Stimulated activated CD4-positive, alpha-beta T cell treated with anti-CD3 and anti-CD28 coated beads, TNF-alpha, amount 100 ng/mL, for 24 hours (primary cell): Measurements from ENCODE around the gene NUCB1.
"Not testable (repeated sequence)": the region's sequence is repeated elsewhere in the genome, so short reads cannot be mapped to it uniquely, and the experiment has no call there.

Experiments
- DNase-seq, 3 experiments: peaks; one replicate each; pipeline ENCODE4 v3.0.0-alpha.2; 2020; ENCODE audit warnings: low read depth in 3 of 3

NUCB1 gene

DNA sequence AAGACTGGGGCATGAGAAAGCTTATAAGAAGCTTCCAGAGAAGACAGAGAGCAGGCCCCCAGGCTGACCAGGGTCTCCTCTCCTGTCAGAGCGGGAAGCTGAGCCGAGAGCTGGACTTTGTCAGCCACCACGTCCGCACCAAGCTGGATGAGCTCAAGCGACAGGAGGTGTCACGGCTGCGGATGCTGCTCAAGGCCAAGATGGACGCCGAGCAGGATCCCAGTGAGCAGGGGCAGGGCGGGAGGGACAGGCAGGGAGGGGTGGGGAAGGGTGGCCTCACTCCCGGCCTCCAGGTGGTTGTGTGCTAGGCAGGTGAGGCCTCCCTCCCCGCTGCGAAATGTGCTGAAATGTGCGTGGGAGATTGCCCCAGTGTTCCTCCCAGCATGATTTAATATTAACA is 5.6 kb downstream of the NUCB1 start:
- DNase-seq, result no peak

GRCh38 chr19:48906324-48906723 is 6.2 kb downstream of the NUCB1 start:
- DNase-seq, result no peak

GRCh38 chr19:48907671-48908070 is 7.6 kb downstream of the NUCB1 start:
- DNase-seq, result no peak

GRCh38 chr19:48909424-48910077 is 9.4 kb downstream of the NUCB1 start:
- not testable (repeated sequence) for DNase-seq

DNA sequence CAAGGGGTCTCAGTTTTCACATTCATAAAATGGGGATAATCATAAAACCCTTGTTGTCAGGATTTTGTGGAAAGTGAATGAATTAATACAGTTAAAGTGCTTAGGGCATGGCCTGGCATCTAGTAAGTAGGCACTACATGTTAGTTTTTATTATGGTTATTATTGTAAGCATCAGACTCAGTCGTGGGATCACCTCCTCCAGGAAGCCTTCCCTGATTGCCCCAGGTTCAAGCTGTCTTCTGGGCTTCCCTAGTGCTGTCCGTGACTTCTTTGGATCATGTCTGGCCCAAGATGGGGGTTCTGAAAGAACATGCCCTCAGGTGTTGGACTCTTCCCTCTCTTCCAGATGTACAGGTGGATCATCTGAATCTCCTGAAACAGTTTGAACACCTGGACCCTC is 10.7 kb downstream of the NUCB1 start:
- DNase-seq, result no peak

- no peak for DNase-seq
Observed at GRCh38 chr19:48913114-48913889, 13.2 kb downstream of the NUCB1 start.

GRCh38 chr19:48914181-48914580 is 14.1 kb downstream of the NUCB1 start:
- no peak for DNase-seq

DNA sequence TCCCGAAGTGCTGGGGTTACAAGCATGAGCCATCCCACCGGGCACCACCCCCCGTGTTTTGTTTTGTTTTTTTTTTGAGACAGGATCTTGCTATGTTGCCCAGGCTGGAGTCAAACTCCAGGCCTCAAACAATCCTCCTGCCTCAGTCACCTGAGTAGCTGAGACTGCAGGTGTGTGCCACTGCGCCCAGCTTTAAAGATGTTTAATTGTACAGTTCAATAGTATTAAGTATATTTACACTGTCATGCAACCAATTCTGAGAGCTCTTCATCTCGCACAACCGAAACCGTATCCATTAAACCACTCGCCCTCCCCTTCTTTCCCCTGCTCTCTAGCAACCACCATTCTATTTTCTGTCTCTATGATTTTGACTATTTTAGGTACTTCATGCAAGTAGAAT is 15.6 kb downstream of the NUCB1 start:
- DNase-seq, result no peak

DNA sequence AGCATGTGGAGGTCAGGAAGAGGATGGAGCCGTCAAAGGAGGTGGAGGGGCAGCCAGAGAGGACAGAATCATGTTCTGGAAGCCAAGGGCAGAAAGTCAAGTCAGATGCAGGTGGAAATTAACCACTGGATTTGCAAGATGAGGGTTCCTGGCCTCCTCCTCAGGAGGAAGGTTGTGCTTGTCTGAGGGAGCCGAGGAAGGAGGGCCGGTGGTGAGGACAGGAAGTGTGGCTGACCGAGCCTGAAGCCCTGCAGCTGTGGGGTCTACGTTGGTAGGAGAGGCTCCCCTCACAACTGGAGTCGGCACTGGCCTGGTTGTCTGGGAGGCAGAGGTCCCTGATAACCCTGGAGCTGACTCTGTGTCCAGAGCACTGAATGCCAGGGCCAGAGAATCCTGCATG is 18.0 kb downstream of the NUCB1 start:
- no peak for DNase-seq

GRCh38 chr19:48918801-48919247 is 18.7 kb downstream of the NUCB1 start:
- DNase-seq, result no peak

DNA sequence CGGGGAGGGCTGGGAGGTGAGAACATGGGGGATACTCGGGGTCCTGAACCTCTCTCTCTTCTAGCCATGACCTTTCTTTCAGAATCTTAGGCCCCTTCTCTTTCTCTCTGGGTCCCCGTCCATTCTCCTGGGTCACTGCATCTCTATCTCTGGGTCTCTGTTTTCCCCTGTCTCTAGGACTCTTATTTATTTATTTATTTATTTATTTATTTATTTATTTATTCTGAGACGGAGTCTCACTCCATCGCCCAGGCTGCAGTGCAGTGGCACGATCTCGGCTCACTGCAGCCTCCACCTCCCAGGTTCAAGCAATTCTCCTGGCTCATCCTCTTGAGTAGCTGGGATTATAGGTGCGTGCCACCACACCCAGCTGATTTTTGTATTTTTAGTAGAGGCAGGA is 19.2 kb downstream of the NUCB1 start:
- not testable (repeated sequence) for DNase-seq

DNA sequence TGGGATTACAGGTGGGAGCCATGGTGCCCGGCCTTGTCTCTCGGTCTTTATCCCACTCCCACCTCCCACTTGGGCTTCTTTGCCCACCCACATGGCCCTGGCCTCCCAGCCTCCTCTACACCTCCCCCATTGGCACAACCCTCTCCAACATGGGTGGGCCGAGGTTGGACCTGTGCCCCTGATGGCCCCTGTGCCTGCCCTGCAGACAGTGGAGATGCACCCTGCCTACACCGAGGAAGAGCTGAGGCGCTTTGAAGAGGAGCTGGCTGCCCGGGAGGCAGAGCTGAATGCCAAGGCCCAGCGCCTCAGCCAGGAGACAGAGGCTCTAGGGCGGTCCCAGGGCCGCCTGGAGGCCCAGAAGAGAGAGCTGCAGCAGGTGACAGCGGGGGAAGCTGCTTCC is 20.8 kb downstream of the NUCB1 start:
- no peak for DNase-seq

GRCh38 chr19:48921721-48922500 is 21.8 kb downstream of the NUCB1 start:
- no peak for DNase-seq

- no peak for DNase-seq
Observed at GRCh38 chr19:48922548-48923490, 22.7 kb downstream of the NUCB1 start.

GRCh38 chr19:48925240-48925843 is 25.2 kb downstream of the NUCB1 start:
- no peak for DNase-seq

DNA sequence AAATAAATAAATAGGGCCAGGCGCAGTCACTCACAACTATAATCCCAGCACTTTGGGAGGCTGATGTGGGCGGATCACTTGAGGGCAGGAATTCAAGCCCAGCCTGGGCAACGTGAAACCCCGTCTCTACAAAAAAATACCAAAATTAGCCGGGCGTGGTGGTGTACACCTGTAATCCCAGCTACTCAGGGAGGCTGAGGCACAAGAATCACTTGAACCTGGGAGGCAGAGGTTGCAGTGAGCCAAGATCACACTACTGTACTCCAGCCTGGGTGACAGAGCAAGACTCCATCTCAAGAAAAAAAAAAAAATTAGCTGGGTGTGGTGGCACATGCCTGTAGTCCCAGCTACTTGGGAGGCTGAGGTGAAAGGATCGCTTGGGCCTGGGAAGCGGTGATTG is 25.8 kb downstream of the NUCB1 start:
- not testable (repeated sequence) for DNase-seq

- DNase-seq, result peak in 1 of 3 experiments; percentile 34
Observed at GRCh38 chr19:48926909-48927308, 26.8 kb downstream of the NUCB1 start.

GRCh38 chr19:48927692-48928091 is 27.6 kb downstream of the NUCB1 start:
- DNase-seq, result not testable (repeated sequence)

DNA sequence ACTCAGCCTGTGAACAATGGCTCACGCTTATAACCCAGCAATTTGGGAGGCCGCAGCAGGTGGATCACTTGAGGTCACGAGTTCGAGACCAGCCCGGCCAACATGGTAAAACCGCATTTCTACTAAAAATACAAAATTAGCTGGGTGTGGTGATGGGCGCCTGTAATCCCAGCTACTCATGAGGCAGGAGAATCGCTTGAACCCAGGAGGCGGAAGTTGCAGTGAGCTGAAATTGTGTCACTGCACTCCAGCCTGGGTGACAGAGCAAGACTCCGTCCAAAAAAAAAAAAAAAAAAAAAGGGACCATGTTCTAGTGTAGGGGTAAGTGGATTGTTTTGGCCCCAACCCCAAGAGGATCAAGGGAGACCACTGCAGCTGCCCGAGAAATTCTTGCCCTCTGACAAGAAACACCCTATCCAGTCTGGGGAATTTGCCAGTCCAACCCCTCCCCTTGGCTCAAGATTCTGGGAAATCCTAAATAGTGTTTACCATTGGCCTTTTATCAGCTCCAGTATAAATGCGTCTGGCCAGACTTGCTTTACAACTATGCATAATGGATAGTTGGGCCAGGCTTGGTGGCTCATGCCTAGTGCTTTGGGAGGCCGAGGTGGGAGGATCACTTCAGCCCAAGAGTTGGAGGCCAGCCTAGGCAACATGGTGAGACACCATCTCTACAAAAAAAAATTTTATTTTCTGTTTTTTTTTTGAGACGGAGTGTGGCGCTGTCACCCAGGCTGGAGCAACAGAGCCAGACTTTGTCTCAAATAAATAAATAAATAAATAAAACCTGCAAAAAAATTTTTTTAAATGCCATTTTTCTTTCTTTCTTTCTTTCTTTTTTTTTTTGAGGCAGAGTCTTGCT is 28.3 kb downstream of the NUCB1 start:
- no peak for DNase-seq

GRCh38 chr19:48933382-48933932 is 33.3 kb downstream of the NUCB1 start, which contains the start of gene DHDH:
Gene DHDH, plus strand, starts transcription at chr19:48933699. Its CDS starts 23 bp downstream, at chr19:48933722.
- peak; percentile 52 to 78 (median 56) for DNase-seq
